RWPE1 (cell line): Measurements from ENCODE around the gene SLC7A8.

Source experiments
- CTCF ChIA-PET: fragments of 350-600 bp; sonication (Branson Sonifier 250); formaldehyde crosslinking; extraction: SDS; loops from one replicate; lab custom pipeline; 2021; lab: Yijun Ruan, JAX
- POLR2A ChIA-PET: fragments of 400-600 bp; formaldehyde crosslinking; extraction: SDS; loops from one replicate; lab custom pipeline; 2020; ENCODE audit warnings: antibody characterized with exemption; ENCODE audit not compliant: low non-redundant PET; lab: Yijun Ruan, JAX
- DNase-seq: peaks from one replicate; pipeline ENCODE4 v3.0.0; 2012; ENCODE audit warnings: low spot score
- H3K27ac ChIP-seq: fragments of 450-650 bp; 2 replicates; pipeline ENCODE4 v1.5.1; 2017
- TF ChIP-seq, protein P1 (sequence below): fragments of 450-650 bp; conservative IDR thresholded peaks from 2 replicates; pipeline ENCODE4 v1.5.1; 2017; ENCODE audit warnings: low read depth, mild to moderate bottlenecking

Gene SLC7A8

DNA sequence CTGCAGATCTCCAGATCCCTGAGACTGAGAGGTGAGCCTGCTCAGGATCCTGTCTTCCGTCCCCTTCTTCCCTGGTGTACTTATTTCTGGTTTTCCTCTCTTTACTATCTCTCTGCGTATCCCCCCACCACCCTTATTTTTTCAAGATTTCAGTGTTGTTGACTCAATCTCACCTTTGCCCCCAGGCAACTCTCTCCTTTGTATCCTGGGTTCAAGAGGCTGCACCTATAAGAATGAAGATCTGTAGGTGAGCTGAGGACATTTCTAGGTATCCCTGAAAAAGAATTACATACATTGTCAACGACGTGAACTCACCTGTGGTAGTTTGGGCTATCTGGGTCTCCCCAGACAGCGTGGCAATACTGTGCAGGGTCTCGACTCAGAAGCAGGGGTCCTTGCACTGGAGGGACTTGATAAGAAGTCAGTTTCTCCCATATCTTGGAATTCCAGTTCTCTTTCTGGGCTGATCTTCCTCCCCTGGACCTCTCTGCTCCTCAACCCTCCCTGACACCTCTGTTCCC lies 79.3 kb downstream of the SLC7A8 start:
- POLR2A ChIA-PET, result no interaction called here
- TF ChIP-seq, protein P1, sequence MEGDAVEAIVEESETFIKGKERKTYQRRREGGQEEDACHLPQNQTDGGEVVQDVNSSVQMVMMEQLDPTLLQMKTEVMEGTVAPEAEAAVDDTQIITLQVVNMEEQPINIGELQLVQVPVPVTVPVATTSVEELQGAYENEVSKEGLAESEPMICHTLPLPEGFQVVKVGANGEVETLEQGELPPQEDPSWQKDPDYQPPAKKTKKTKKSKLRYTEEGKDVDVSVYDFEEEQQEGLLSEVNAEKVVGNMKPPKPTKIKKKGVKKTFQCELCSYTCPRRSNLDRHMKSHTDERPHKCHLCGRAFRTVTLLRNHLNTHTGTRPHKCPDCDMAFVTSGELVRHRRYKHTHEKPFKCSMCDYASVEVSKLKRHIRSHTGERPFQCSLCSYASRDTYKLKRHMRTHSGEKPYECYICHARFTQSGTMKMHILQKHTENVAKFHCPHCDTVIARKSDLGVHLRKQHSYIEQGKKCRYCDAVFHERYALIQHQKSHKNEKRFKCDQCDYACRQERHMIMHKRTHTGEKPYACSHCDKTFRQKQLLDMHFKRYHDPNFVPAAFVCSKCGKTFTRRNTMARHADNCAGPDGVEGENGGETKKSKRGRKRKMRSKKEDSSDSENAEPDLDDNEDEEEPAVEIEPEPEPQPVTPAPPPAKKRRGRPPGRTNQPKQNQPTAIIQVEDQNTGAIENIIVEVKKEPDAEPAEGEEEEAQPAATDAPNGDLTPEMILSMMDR, result no peak
- no peak overlapping the region for H3K27ac ChIP-seq
- CTCF ChIA-PET, result interaction anchor here (0.7 kb wide), 2 partner anchors 28 to 39 kb away, joined by 3 to 6 read pairs; no protein-coding TSS in a partner anchor
- no peak for DNase-seq

DNA sequence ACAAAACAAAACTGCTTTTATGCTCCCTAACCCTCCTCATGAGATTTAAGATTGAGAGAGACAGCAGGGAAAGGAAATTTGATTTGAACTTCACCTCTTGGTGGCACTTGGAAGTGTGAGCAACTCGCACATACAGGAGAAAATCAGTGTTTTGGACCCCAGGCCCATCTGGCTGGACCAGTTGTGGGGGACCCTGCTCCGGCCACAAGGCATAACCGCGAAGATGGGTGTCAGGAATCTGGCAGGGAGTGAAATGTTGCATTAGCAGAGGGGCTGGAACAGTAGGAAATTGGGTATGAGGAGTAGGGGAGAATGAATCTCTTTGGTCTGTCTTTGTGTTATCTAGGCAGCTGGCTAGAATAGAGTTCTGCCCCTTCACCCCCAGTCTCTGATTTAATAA lies 79.9 kb downstream of the SLC7A8 start:
- CTCF ChIA-PET, result no interaction called here
- POLR2A ChIA-PET, result no interaction called here
- H3K27ac ChIP-seq, result no peak overlapping the region
- DNase-seq, result no peak
- TF ChIP-seq, protein P1, result no peak

DNA sequence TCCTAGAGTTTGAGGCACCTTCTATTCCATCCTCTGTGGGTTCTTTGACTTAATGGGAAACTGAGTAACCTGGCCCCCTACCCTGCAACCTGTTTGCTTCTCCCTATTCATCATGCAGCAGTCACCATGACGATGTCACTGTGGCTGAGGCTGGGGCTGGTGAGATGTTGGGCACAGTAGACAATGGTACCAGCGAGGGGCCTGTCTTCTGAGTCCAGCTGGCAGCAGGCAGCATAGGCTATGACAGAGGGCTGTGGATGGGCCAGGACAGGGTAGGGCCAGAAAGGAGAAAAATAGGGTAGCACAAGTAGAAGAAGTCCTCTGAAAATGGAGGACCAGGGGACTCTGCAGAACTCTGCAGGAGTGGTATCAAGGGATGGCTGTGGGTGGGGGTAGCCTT lies 80.7 kb downstream of the SLC7A8 start:
- DNase-seq, result no peak
- POLR2A ChIA-PET, result no interaction called here
- no peak overlapping the region for H3K27ac ChIP-seq
- CTCF ChIA-PET, result interaction anchor here (1.5 kb wide), 1 partner anchor 34 kb away, joined by 6 read pairs; no protein-coding TSS in a partner anchor
- TF ChIP-seq, protein P1, result no peak

DNA sequence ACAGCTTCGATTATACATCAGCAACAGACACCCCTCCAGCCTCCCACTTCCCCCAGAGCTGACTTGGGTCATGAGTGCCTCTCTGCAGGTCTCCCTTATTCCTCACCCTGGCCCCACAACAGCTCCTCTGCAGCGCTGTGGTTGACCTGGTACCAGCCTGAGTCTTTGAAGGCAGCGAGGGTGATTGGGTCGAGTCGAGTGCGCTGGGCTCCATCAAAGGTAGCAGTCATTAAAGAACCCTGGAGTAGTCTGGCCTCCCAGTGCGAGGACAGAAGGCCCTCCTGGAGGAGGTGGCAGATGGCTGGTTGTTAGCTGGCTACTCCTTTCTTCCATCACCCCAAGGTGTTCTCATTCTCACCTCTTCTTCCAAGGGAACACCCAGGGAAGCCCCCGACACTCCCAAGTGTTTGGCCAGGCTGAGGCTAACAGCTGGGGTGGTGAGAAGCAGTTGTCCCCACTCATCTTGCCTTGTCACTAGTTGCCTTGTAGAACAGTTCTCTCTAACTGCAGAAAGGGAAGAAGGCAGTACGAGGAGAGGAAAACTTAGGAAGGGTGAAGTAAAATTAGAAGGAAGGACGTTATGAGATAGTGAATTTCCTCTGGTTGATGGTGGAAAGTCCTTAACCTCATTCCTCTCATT lies 81.4 kb downstream of the SLC7A8 start:
- no peak for DNase-seq
- TF ChIP-seq, protein P1, result no peak
- CTCF ChIA-PET, result interaction anchor here (0.9 to 1.5 kb wide), 4 partner anchors 11 to 33 kb away, joined by 4 to 6 read pairs (median 4); no protein-coding TSS in a partner anchor
- POLR2A ChIA-PET, result no interaction called here
- no peak overlapping the region for H3K27ac ChIP-seq

DNA sequence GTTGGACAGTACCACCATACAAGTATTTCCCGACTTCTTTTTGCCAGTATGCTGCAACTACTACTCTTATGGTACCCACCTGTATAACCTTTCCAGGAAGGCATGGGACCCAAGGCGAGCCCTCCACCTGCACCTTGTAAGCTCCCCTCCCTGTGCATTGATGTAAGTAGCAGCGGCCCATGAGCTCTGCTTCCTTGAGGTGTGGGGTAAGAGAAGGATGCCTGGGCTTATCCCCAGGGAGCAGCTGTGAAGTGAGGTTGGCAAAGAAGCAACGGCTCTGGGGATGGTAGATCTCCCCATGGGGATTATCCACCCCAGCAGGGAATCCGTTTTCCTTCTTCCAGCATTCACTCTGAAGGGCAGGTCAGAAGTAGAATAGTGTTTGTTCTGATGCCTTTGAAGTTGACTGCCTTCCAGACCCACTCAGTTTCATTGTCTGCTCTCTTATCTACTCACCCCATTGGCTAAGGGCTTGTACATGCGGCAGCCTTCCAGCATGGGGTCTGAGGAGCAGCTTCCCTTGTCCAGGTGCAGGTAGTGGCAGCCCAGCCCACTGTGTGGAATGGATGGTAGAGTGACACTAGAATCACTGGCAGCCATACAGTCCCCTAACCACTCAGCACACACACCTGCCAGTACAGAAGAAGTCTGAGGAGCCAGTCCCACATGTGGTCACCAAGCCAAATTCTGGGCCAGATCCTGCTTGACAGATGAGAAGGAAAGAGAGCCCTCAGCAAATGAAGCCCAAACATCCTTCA lies 82.1 kb downstream of the SLC7A8 start:
- ChIA-PET POLR2A (no interaction called here), CTCF (interaction anchor here (0.9 to 1.5 kb wide), 4 partner anchors 10 to 33 kb away, joined by 4 to 6 read pairs (median 4); no protein-coding TSS in a partner anchor)
- TF ChIP-seq, protein P1, result no peak
- H3K27ac ChIP-seq, result no peak overlapping the region
- no peak for DNase-seq

DNA sequence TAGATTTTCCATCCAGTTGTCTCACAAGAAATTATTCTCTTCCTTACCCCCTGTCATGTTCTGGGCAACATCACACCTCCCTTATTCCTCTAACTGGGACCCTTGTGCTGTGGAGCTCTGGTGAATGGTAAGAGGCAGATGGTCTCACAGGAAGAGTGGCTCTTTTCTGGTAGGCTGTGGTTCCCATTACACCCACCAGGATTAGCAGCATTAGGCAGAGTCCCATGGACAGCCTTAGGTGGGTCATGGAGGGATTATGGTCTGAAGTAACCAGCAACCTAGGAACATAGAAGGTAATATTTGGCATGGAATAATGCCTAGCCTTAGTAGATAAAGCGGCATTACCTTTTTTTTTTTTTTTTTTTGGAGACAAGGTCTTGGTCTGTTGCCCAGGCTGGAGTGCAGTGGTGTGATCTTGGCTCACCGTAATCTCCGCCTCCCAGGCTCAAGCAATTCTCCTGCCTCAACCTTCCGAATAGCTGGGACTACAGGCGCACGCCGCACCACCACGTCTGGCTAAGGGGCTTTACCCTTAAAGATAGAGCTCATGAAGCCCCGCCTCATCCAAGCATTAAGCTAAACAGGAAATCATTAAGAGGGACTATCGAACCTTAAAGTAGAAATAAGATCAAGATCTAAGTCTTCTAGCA lies 84.1 kb downstream of the SLC7A8 start:
- no peak overlapping the region for H3K27ac ChIP-seq
- ChIA-PET POLR2A (no interaction called here), CTCF (interaction anchor here (0.6 to 1.2 kb wide), 3 partner anchors 9 to 246 kb away, joined by 3 to 4 read pairs (median 3); no protein-coding TSS in a partner anchor)
- TF ChIP-seq, protein P1, result no peak
- DNase-seq, result no peak
